AG04450 (cell line): ENCODE data around the gene TRIM40. TPM values are rescaled to one million over a fixed set of nuclear protein-coding genes. Genes with fewer than 3 reads are reported as not detected.

Source experiments
- CTCF ChIA-PET: fragments of 300-600, 350-600 bp; formaldehyde crosslinking; extraction: SDS; loops from one replicate; lab custom pipeline; 2022; ENCODE audit warnings: antibody characterized with exemption, inconsistent platforms; lab: Charles Lee
- POLR2A ChIA-PET: fragments of 350-600 bp; formaldehyde crosslinking; extraction: SDS; loops from one replicate; lab custom pipeline; 2021; ENCODE audit warnings: antibody characterized with exemption, inconsistent platforms; lab: Yijun Ruan, JAX
- DNase-seq: peaks from one replicate; pipeline ENCODE4 v3.0.0-alpha.2; 2011; ENCODE audit warnings: low read depth, low spot score
- H3K27ac ChIP-seq: one replicate; pipeline ENCODE4 v1.5.1; 2012; ENCODE audit warnings: low read depth, low read length, control low read depth
- H3K27me3 ChIP-seq: one replicate; pipeline ENCODE4 v1.6.0; 2012; ENCODE audit warnings: low read length; ENCODE audit not compliant: control insufficient read depth, insufficient read depth
- H3K4me3 ChIP-seq: 2 replicates; pipeline ENCODE4 v1.5.1; 2011; ENCODE audit warnings: mild to moderate bottlenecking, low read depth, low read length, control low read depth
- H3K9me3 ChIP-seq: 2 replicates; pipeline ENCODE4 v1.5.1; 2012; ENCODE audit warnings: low read length; ENCODE audit not compliant: control insufficient read depth, insufficient read depth
- polyA plus RNA-seq: library from polyadenylated mRNA; depleted of rRNA; stranded (reverse); fragments of >200 nt; gene quantifications from 2 replicates; pipeline ENCODE4 v1.2.3, GENCODE V29; 2011
- TF ChIP-seq, protein P1 (sequence below): IDR thresholded peaks from 2 replicates; pipeline ENCODE4 v1.5.1; 2011; ENCODE audit warnings: low read depth, low read length, control low read depth, inconsistent platforms

Gene TRIM40
- polyA plus RNA-seq, 1 experiment, result not detected

DNA sequence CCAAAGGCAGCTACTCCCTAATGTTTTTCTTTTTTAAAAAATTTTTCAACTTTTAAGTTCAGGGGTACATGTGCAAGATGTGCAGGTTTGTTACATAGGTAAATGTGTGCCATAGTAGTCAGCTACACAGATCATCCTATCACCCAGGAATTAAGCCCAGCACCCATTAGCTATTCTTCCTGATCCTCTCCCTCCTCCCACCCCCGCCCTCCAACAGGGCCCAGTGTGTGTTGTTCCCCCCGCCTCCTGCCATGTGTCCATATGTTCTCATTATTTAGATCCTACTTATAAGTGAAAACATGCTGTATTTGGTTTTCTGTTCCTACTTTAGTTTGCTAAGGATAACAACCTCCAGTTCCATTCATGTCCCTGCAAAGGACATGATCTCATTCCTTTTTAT is 39.8 kb downstream of the TRIM40 start:
- no peak overlapping the region for H3K4me3 ChIP-seq
- CTCF ChIA-PET, result interaction anchor here (0.7 to 1.1 kb wide), 2 partner anchors 73 to 523 kb away, joined by 3 read pairs; no protein-coding TSS in a partner anchor
- H3K9me3 ChIP-seq, result no peaks in the 10 kb centered on the region; the same call in 1 of the 2 replicates
- no peak overlapping the region for H3K27ac ChIP-seq
- POLR2A ChIA-PET, result no interaction called here
- peaks cover 32% of the 10 kb centered on the region for H3K27me3 ChIP-seq
- DNase-seq, result no peak
- TF ChIP-seq, protein P1, sequence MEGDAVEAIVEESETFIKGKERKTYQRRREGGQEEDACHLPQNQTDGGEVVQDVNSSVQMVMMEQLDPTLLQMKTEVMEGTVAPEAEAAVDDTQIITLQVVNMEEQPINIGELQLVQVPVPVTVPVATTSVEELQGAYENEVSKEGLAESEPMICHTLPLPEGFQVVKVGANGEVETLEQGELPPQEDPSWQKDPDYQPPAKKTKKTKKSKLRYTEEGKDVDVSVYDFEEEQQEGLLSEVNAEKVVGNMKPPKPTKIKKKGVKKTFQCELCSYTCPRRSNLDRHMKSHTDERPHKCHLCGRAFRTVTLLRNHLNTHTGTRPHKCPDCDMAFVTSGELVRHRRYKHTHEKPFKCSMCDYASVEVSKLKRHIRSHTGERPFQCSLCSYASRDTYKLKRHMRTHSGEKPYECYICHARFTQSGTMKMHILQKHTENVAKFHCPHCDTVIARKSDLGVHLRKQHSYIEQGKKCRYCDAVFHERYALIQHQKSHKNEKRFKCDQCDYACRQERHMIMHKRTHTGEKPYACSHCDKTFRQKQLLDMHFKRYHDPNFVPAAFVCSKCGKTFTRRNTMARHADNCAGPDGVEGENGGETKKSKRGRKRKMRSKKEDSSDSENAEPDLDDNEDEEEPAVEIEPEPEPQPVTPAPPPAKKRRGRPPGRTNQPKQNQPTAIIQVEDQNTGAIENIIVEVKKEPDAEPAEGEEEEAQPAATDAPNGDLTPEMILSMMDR, result no peak

DNA sequence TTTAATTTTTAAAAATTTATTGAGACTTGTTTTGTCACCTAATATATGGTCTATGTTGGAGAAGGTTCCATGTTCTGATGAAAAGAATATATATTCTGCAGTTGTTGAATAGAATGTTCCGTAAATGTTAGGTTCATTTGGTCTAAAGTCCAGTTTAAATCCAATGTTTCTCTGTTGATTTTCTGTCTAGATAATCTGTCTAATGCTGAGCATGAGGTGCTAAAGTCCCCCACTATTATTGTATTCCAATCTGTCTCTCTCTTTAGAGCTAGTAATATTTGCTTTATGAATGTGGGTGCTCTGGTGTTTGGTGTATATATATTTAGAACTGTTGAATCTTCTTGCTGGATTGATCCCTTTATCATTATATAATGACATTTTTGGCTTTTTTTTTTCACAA is 42.9 kb downstream of the TRIM40 start:
- Histone ChIP-seq H3K4me3 (no peak overlapping the region), H3K9me3 (no peaks in the 10 kb centered on the region; the same call in 1 of the 2 replicates), H3K27me3 (peaks cover 10% of the 10 kb centered on the region), H3K27ac (no peak overlapping the region)
- ChIA-PET POLR2A (no interaction called here), CTCF (interaction anchor here (0.6 kb wide), 1 partner anchor 11 kb away, joined by 4 read pairs; no protein-coding TSS in a partner anchor)
- TF ChIP-seq, protein P1, result no peak
- no peak for DNase-seq

DNA sequence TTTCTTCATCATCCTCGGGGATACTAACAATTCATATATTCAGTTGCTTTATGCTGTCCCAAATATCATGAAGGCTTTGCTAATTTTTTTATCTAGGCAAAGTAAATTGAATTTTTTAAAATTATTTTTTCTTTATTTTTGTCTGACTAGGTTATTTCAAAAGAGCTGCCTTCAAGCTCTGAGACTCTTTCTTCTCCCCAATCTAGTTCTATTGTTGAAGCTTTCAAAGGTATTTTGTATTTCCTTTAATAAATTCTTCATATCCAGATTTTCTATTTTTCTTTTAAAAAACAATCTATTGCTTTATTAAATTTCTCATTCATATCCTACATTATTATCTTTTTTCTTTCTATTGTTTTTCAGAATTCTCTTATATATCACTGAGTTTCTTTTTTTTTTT is 44.2 kb downstream of the TRIM40 start:
- no peak for DNase-seq
- POLR2A ChIA-PET, result no interaction called here
- H3K4me3 ChIP-seq, result no peak overlapping the region

DNA sequence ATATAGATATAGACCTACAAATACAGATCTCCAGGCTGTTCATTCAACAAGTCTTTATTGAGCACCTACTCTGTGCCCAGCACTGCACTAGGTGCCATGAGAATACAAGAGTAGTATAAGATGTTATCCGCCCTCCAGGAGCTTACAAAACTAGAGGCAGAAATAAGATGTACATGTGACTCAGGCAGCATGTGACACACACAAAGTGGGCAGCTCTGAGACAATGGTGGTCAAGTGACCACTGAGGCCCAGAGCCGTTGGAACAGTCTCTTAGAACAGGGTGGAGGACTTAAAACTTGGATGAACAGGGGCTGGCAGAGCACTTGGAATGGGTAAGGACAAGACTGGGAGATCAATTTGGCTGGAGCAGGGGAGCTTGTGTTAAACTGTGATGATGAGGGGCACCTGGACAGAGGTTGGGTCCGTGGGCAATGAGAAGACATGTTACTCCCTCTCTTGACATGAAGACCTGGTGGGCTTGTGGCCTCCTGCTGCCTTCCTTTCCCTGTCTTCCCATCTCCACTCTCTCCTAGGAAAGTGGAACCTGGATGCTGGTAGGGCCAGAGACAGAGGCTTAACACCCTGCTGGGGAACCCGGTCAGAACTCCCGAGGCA is 48.6 kb downstream of the TRIM40 start:
- Histone ChIP-seq H3K27me3 (peaks cover 3% of the 10 kb centered on the region), H3K9me3 (no peaks in the 10 kb centered on the region; the same call in 1 of the 2 replicates), H3K27ac (no peak overlapping the region), H3K4me3 (no peak overlapping the region)
- no peak for DNase-seq
- POLR2A ChIA-PET, result no interaction called here
- CTCF ChIA-PET, result interaction anchor here (0.5 to 1.0 kb wide), 2 partner anchors 50 to 53 kb away, joined by 3 to 8 read pairs; no protein-coding TSS in a partner anchor
- TF ChIP-seq, protein P1, result no peak

More for the DNA sequence above, 44.2 kb downstream of the TRIM40 start:
- Histone ChIP-seq H3K27me3 (peaks cover 4% of the 10 kb centered on the region), H3K9me3 (no peaks in the 10 kb centered on the region; the same call in 1 of the 2 replicates), H3K27ac (no peak overlapping the region)
- CTCF ChIA-PET, result interaction anchor here (0.7 kb wide), 1 partner anchor 37 kb away, joined by 3 read pairs; no protein-coding TSS in a partner anchor
- TF ChIP-seq, protein P1, result no peak

DNA sequence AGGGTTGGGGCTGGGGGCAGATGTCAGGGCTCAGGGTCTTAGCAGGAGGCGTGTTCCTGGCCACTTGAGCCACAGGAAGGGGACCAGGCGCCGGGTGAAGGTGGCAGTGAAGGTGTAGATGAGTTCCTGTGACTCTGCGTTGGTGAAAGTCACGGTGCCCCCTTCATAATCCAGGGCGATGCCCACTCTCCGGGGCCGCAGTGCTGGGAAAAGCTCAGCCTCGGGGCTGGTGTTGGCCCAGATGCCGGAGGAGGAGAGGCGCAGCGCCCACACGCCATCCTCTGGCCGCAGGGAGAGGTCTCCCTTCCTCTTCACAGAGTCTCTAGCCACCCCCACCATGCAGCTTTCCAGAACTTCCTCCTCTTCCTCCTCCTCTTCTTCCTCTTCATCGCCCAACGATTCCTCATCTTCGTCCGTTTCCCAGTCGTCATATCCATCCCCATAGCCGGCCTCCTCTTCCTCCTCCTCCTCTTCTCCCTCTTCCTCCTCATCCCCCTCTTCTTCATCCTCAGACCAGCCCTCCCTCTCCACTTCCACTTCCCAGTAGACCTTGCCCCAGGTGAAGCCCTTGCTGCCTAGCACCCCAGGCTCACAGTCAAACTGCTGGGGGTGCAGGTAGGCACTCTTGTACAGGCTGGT is 50.0 kb downstream of the TRIM40 start:
- no peaks in the 10 kb centered on the region for H3K27me3 ChIP-seq
- no peak overlapping the region for H3K27ac ChIP-seq
- ChIA-PET POLR2A (no interaction called here), CTCF (interaction anchor here (1.1 kb wide), 1 partner anchor 82 kb away, joined by 4 read pairs; no protein-coding TSS in a partner anchor)
- TF ChIP-seq, protein P1, result no peak
- H3K4me3 ChIP-seq, result no peak overlapping the region
- DNase-seq, result no peak
- H3K9me3 ChIP-seq, result no peaks in the 10 kb centered on the region; the same call in 1 of the 2 replicates
